HCT116 (cell line): Measurements from ENCODE around the gene MRAP2. TPM values are rescaled to one million over a fixed set of nuclear protein-coding genes. Genes with fewer than 3 reads are reported as not detected.

Experiments
- ATAC-seq: fragments of 200-7000 bp; cut with Tn5 transposase; 2 replicates; pipeline ENCODE4 v1.9.1; 2020; ENCODE audit warnings: mild to moderate bottlenecking, moderate library complexity
- BruUV-seq: library from RNA; stranded (reverse); fragments of 400-500 nt; replicated peaks from 2 replicates; lab custom pipeline; 2021; lab: Mats Ljungman, UMichigan
- CTCF ChIA-PET: fragments of 300-600 bp; sonication (Branson Sonifier 250); formaldehyde crosslinking; loops from one replicate; lab custom pipeline; 2021; ENCODE audit warnings: antibody characterized with exemption; lab: Charles Lee
- POLR2A ChIA-PET: fragments of 300-600, 350-600 bp; sonication (Branson Sonifier 250); formaldehyde crosslinking; loops from one replicate; lab custom pipeline; 2021; ENCODE audit warnings: antibody characterized with exemption; lab: Charles Lee
- RAD21 ChIA-PET, 2 experiments: fragments of 300-600 bp; sonication (Branson Sonifier 250); formaldehyde crosslinking; loops; one replicate each; lab custom pipeline; 2023; ENCODE audit warnings: low total read pairs in 2 of 2; ENCODE audit not compliant: uncharacterized antibody in 2 of 2, unreplicated experiment in 2 of 2, low non-redundant PET in 1 of 2; lab: Charles Lee
- DNase-seq: peaks from one replicate; pipeline ENCODE4 v3.0.0-alpha.2; 2010; ENCODE audit warnings: low read depth, low spot score
- H2AFZ ChIP-seq: fragments of 200-600 bp; shearing (Covaris generic), sonication (generic); 2 replicates; pipeline ENCODE4 v1.6.1; 2017; ENCODE audit warnings: low read depth, mixed run types, mixed read lengths, antibody characterized with exemption, low read length; ENCODE audit not compliant: poor library complexity, severe bottlenecking
- H3K27ac ChIP-seq: 2 replicates; pipeline ENCODE4 v1.5.1; 2012; ENCODE audit warnings: low read depth, low read length
- H3K27me3 ChIP-seq: fragments of 200-600 bp; sonication (generic); 2 replicates; pipeline ENCODE4 v1.6.1; 2016; ENCODE audit warnings: mixed run types, low read length, mixed read lengths; ENCODE audit not compliant: insufficient read depth
- H3K36me3 ChIP-seq, 2 experiments: fragments of 200-500 bp in 1 of 2; fragments of 200-600 bp in 1 of 2; sonication (Bioruptor generic) in 1 of 2; sonication (generic) in 1 of 2; 2 replicates each; pipeline versions ENCODE4 v1.5.1 to v1.6.1; 2014 to 2016; ENCODE audit warnings: low read length in 2 of 2, inconsistent platforms in 1 of 2, mixed read lengths in 1 of 2, mixed run types in 1 of 2; ENCODE audit not compliant: insufficient read depth in 2 of 2, control insufficient read depth in 1 of 2
- H3K4me1 ChIP-seq, 2 experiments: fragments of 200-600 bp in 1 of 2; sonication (generic) in 1 of 2; 2 replicates each; pipeline versions ENCODE4 v1.5.1 to v1.6.1; 2012 to 2017; ENCODE audit warnings: low read length in 2 of 2, inconsistent platforms in 1 of 2, mild to moderate bottlenecking in 1 of 2, mixed read lengths in 1 of 2, mixed run types in 1 of 2, moderate library complexity in 1 of 2; ENCODE audit not compliant: insufficient read depth in 2 of 2, control insufficient read depth in 1 of 2
- H3K4me2 ChIP-seq: fragments of 200-600 bp; sonication (generic); 2 replicates; pipeline ENCODE4 v1.6.1; 2017; ENCODE audit warnings: mixed run types, low read length, mixed read lengths
- H3K4me3 ChIP-seq, 2 experiments: fragments of 200-600 bp in 1 of 2; sonication (generic) in 1 of 2; replicated peaks in 1 of 2; 2 replicates each; pipeline ENCODE4 v1.5.1; 2011 to 2016; ENCODE audit warnings: low read length in 2 of 2, control low read depth in 1 of 2, low read depth in 1 of 2, mild to moderate bottlenecking in 1 of 2, mixed read lengths in 1 of 2, mixed run types in 1 of 2
- H3K79me2 ChIP-seq: fragments of 200-600 bp; sonication (generic); 2 replicates; pipeline ENCODE4 v1.6.1; 2017; ENCODE audit warnings: mild to moderate bottlenecking, mixed run types, low read length, moderate library complexity, mixed read lengths; ENCODE audit not compliant: insufficient read depth
- H3K9ac ChIP-seq: fragments of 200-600 bp; sonication (generic); 2 replicates; pipeline ENCODE4 v1.6.1; 2016; ENCODE audit warnings: low read length, mixed read lengths
- H3K9me2 ChIP-seq: fragments of 200-600 bp; sonication (generic), shearing (Covaris generic); 2 replicates; pipeline ENCODE4 v1.6.1; 2017; ENCODE audit warnings: mixed run types, mild to moderate bottlenecking, moderate library complexity; ENCODE audit not compliant: insufficient read depth
- H3K9me3 ChIP-seq, 2 experiments: fragments of 200-500 bp in 1 of 2; fragments of 200-600 bp in 1 of 2; sonication (Bioruptor generic) in 1 of 2; sonication (generic) in 1 of 2; 2 replicates each; pipeline ENCODE4 v1.6.1; 2014 to 2017; ENCODE audit warnings: low read length in 2 of 2, mixed read lengths in 2 of 2, inconsistent platforms in 1 of 2, low read depth in 1 of 2, mild to moderate bottlenecking in 1 of 2, mixed run types in 1 of 2, moderate library complexity in 1 of 2; ENCODE audit not compliant: control insufficient read depth in 1 of 2, insufficient read depth in 1 of 2
- H4K20me1 ChIP-seq: fragments of 200-600 bp; sonication (generic), shearing (Covaris generic); 2 replicates; pipeline ENCODE4 v1.6.1; 2017; ENCODE audit warnings: mixed run types, mild to moderate bottlenecking, moderate library complexity; ENCODE audit not compliant: insufficient read depth
- CBX3 ChIP-seq: IDR thresholded peaks from 2 replicates; pipeline ENCODE4 v1.6.1; 2012; ENCODE audit warnings: low read depth
- CEBPB ChIP-seq: IDR thresholded peaks from 2 replicates; pipeline ENCODE4 v1.6.1; 2012; ENCODE audit warnings: low read depth
- EGR1 ChIP-seq: IDR thresholded peaks from 2 replicates; pipeline ENCODE4 v1.6.1; 2012; ENCODE audit warnings: low read depth
- ELF1 ChIP-seq: IDR thresholded peaks from 2 replicates; pipeline ENCODE4 v1.6.1; 2012; ENCODE audit warnings: low read depth, borderline replicate concordance
- EZH2 ChIP-seq: fragments of 200-600 bp; sonication (generic); IDR thresholded peaks from 2 replicates; pipeline ENCODE4 v1.6.1; 2017; ENCODE audit warnings: antibody characterized with exemption, mixed run types
- EZH2phosphoT487 ChIP-seq: fragments of 200-600 bp; IDR thresholded peaks from 2 replicates; pipeline ENCODE4 v1.6.1; 2018; ENCODE audit warnings: antibody characterized with exemption, borderline replicate concordance
- FOSL1 ChIP-seq: IDR thresholded peaks from 2 replicates; pipeline ENCODE4 v1.6.1; 2012; ENCODE audit warnings: low read depth
- JUND ChIP-seq: IDR thresholded peaks from 2 replicates; pipeline ENCODE4 v1.6.1; 2012
- POLR2A ChIP-seq: IDR thresholded peaks from 2 replicates; pipeline ENCODE4 v1.7.0; 2011; ENCODE audit warnings: borderline replicate concordance; ENCODE audit not compliant: insufficient read depth, insufficient read length; ENCODE audit errors: extremely low read depth
- POLR2AphosphoS5 ChIP-seq: IDR thresholded peaks from 2 replicates; pipeline ENCODE4 v1.6.1; 2011; ENCODE audit warnings: mild to moderate bottlenecking, low read depth, low read length, moderate library complexity
- RAD21 ChIP-seq: IDR thresholded peaks from 2 replicates; pipeline ENCODE4 v1.6.1; 2012; ENCODE audit warnings: low read depth, mild to moderate bottlenecking
- SIN3A ChIP-seq: IDR thresholded peaks from 2 replicates; pipeline ENCODE4 v1.6.1; 2012; ENCODE audit warnings: low read depth
- SP1 ChIP-seq: IDR thresholded peaks from 2 replicates; pipeline ENCODE4 v1.6.1; 2012; ENCODE audit warnings: low read depth
- SRF ChIP-seq: IDR thresholded peaks from 2 replicates; pipeline ENCODE4 v1.6.1; 2012; ENCODE audit warnings: low read depth
- TCF7L2 ChIP-seq: IDR thresholded peaks from 2 replicates; pipeline ENCODE4 v1.7.0; 2011; ENCODE audit warnings: borderline replicate concordance, inconsistent platforms; ENCODE audit not compliant: insufficient read depth, insufficient read length; ENCODE audit errors: extremely low read depth
- intact Hi-C: fragments of 100-400 bp; cut with micrococcal nuclease; formaldehyde crosslinking; loops from 2 replicates; pipeline ENCODE4 v1.10.0; 2022
- total RNA-seq: library from RNA; stranded (reverse); gene quantifications from one replicate; pipeline ENCODE4 v1.2.1, GENCODE V29; 2021; ENCODE audit not compliant: unreplicated experiment
- TF ChIP-seq, protein P1 (sequence below): IDR thresholded peaks from 2 replicates; pipeline ENCODE4 v1.6.1; 2011; ENCODE audit warnings: mild to moderate bottlenecking, low read length, moderate library complexity; ENCODE audit not compliant: insufficient replicate concordance; ENCODE audit errors: extremely low read depth
- TF ChIP-seq, protein P2 (sequence below): IDR thresholded peaks from 2 replicates; pipeline ENCODE4 v1.6.1; 2012
- TF ChIP-seq, protein P3 (sequence below): IDR thresholded peaks from 2 replicates; pipeline ENCODE4 v1.6.1; 2012
- TF ChIP-seq, protein P4 (sequence below), 3 experiments: fragments of 200-600 bp in 1 of 3; sonication (generic) in 1 of 3; IDR thresholded peaks in 2 of 3; conservative IDR thresholded peaks in 1 of 3; 2 replicates each; pipeline ENCODE4 v1.5.1; 2012 to 2017; ENCODE audit warnings: low read depth in 2 of 3, low read length in 2 of 3, antibody characterized with exemption in 1 of 3, borderline replicate concordance in 1 of 3, control low read depth in 1 of 3, mild to moderate bottlenecking in 1 of 3, mixed read lengths in 1 of 3, mixed run types in 1 of 3, moderate library complexity in 1 of 3; ENCODE audit not compliant: insufficient read depth in 1 of 3
- TF ChIP-seq, protein P5 (sequence below): IDR thresholded peaks from 2 replicates; pipeline ENCODE4 v1.6.1; 2012; ENCODE audit warnings: low read depth

MRAP2 gene
- total RNA-seq, 1 experiment from 2014 or later = 1.4 TPM

DNA sequence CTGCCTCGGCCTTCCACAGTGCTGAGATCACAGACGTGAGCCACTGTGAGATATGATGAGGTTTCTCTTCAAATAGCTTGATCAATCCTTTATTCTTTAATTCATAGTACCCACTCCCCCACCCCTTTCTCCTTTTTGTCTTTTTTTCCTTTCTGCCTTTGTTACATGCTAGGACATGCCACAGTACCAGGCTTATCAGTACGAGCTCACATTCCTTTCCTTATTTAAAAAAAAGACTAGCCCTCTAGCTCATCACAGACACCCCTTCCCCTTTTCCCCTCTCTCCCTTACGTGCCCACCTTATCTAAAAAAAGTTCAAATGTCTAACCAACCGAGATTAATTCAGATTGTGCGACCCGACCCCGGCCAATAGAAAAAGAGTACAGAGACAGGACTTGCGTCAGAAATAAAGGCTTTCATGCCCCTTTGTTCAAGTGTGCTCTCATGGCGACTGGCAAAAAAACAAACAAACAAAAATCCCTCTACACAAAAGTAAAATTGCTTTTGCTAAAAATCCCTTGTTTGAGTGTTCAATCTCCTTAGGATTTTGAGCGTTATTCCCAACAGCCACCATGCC is 49.2 kb downstream of the MRAP2 start:
- no peak overlapping the region for H3K9ac ChIP-seq
- H3K27me3 ChIP-seq = no peaks in the 10 kb centered on the region
- RAD21 ChIA-PET = no interaction called here
- TF ChIP-seq SIN3A (no peak), JUND (no peak), ELF1 (no peak), CEBPB (no peak), POLR2AphosphoS5 (no peak), RAD21 (no peak), POLR2A (no peak), SP1 (no peak), TCF7L2 (no peak), EZH2phosphoT487 (no peak), SRF (no peak), FOSL1 (no peak), EGR1 (no peak), EZH2 (no peak), CBX3 (no peak)
- TF ChIP-seq, protein P1, sequence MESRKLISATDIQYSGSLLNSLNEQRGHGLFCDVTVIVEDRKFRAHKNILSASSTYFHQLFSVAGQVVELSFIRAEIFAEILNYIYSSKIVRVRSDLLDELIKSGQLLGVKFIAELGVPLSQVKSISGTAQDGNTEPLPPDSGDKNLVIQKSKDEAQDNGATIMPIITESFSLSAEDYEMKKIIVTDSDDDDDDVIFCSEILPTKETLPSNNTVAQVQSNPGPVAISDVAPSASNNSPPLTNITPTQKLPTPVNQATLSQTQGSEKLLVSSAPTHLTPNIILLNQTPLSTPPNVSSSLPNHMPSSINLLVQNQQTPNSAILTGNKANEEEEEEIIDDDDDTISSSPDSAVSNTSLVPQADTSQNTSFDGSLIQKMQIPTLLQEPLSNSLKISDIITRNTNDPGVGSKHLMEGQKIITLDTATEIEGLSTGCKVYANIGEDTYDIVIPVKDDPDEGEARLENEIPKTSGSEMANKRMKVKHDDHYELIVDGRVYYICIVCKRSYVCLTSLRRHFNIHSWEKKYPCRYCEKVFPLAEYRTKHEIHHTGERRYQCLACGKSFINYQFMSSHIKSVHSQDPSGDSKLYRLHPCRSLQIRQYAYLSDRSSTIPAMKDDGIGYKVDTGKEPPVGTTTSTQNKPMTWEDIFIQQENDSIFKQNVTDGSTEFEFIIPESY = no peak
- TF ChIP-seq, protein P2, sequence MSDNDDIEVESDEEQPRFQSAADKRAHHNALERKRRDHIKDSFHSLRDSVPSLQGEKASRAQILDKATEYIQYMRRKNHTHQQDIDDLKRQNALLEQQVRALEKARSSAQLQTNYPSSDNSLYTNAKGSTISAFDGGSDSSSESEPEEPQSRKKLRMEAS = no peak
- TF ChIP-seq, protein P3, sequence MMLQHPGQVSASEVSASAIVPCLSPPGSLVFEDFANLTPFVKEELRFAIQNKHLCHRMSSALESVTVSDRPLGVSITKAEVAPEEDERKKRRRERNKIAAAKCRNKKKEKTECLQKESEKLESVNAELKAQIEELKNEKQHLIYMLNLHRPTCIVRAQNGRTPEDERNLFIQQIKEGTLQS = no peak
- TF ChIP-seq, protein P4, sequence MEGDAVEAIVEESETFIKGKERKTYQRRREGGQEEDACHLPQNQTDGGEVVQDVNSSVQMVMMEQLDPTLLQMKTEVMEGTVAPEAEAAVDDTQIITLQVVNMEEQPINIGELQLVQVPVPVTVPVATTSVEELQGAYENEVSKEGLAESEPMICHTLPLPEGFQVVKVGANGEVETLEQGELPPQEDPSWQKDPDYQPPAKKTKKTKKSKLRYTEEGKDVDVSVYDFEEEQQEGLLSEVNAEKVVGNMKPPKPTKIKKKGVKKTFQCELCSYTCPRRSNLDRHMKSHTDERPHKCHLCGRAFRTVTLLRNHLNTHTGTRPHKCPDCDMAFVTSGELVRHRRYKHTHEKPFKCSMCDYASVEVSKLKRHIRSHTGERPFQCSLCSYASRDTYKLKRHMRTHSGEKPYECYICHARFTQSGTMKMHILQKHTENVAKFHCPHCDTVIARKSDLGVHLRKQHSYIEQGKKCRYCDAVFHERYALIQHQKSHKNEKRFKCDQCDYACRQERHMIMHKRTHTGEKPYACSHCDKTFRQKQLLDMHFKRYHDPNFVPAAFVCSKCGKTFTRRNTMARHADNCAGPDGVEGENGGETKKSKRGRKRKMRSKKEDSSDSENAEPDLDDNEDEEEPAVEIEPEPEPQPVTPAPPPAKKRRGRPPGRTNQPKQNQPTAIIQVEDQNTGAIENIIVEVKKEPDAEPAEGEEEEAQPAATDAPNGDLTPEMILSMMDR (IDR thresholded peaks at IDR 0.05 in 2 of 3, conservative IDR thresholded peaks at IDR 0.05 in 1 of 3; ENCODE audit: borderline replicate concordance in 1 of 3, insufficient read depth in 1 of 3, low read depth in 2 of 3, low read length in 2 of 3) = no peak
- TF ChIP-seq, protein P5, sequence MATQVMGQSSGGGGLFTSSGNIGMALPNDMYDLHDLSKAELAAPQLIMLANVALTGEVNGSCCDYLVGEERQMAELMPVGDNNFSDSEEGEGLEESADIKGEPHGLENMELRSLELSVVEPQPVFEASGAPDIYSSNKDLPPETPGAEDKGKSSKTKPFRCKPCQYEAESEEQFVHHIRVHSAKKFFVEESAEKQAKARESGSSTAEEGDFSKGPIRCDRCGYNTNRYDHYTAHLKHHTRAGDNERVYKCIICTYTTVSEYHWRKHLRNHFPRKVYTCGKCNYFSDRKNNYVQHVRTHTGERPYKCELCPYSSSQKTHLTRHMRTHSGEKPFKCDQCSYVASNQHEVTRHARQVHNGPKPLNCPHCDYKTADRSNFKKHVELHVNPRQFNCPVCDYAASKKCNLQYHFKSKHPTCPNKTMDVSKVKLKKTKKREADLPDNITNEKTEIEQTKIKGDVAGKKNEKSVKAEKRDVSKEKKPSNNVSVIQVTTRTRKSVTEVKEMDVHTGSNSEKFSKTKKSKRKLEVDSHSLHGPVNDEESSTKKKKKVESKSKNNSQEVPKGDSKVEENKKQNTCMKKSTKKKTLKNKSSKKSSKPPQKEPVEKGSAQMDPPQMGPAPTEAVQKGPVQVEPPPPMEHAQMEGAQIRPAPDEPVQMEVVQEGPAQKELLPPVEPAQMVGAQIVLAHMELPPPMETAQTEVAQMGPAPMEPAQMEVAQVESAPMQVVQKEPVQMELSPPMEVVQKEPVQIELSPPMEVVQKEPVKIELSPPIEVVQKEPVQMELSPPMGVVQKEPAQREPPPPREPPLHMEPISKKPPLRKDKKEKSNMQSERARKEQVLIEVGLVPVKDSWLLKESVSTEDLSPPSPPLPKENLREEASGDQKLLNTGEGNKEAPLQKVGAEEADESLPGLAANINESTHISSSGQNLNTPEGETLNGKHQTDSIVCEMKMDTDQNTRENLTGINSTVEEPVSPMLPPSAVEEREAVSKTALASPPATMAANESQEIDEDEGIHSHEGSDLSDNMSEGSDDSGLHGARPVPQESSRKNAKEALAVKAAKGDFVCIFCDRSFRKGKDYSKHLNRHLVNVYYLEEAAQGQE = no peak
- TF ChIP-seq, all 23 proteins: peak for 0
- Histone ChIP-seq H3K27ac (no peak overlapping the region), H3K79me2 (no peaks in the 10 kb centered on the region), H3K4me3 (no peak overlapping the region), H3K36me3 (no peaks in the 10 kb centered on the region), H3K9me2 (no peaks in the 10 kb centered on the region), H2AFZ (no peak overlapping the region), H3K4me1 (no peaks in the 10 kb centered on the region), H4K20me1 (no peaks in the 10 kb centered on the region), H3K9me3 (no peaks in the 10 kb centered on the region), H3K4me2 (no peak overlapping the region)
- no peak for ATAC-seq
- intact Hi-C loops = no loop called here
- CTCF ChIA-PET = no interaction called here
- no TSS peak for BruUV-seq
- DNase-seq = no peak
- POLR2A ChIA-PET = no interaction called here
